Spinal cord (tissue), 4 donors: ENCODE results near the gene GPR171. TPM values are rescaled to one million over a fixed set of nuclear protein-coding genes. Genes with fewer than 3 reads are reported as not detected.

ENCODE experiments used
- polyA plus RNA-seq, 2 donors: library from polyadenylated mRNA; unstranded; fragments of 120-200 nt; gene quantifications; one replicate each; pipeline ENCODE4 v1.2.1, GENCODE V29; 2013; ENCODE audit not compliant: insufficient read length in 2 of 2
- small RNA-seq: library from RNA; depleted of rRNA; stranded (forward); fragments of <200 nt; gene quantifications from one replicate; pipeline ENCODE3, GENCODE V24; 2014; ENCODE audit warnings: low replicate concordance
- total RNA-seq, 2 donors: library from RNA; depleted of rRNA in 1 of 2; stranded (reverse); fragments of 120-200 nt in 1 of 2; fragments of >200 nt in 1 of 2; gene quantifications; one replicate each; pipeline versions ENCODE4 v1.2.3 to v1.2.4, GENCODE V29; 2013 to 2014

The GPR171 gene
- total and polyA plus RNA-seq, 4 donors, result 0.11 to 0.79 TPM; not detected in 2

Small RNAs within 50 kb of the gene (small RNA-seq; reads per million reads assigned to genes)
- gene RNA5SP145, result 0.16 reads per million

Other genes starting within 250 kb of the GPR171 start
- gene CLRN1, start 230.5 kb downstream of the GPR171 start, total RNA-seq, result not detected
- under 1 TPM in 1 of 2 donors, not detected in 1; 0.24 TPM for gene CLRN1, start 230.5 kb downstream of the GPR171 start, polyA plus RNA-seq
- gene MED12L, start 117.6 kb downstream of the GPR171 start, total RNA-seq, result 10 to 100 TPM; 11.9 to 12.5 TPM
- 10 to 100 TPM; 12.7 to 23.8 TPM for gene MED12L, start 117.6 kb downstream of the GPR171 start, polyA plus RNA-seq
- 1 to 10 TPM; 6.1 to 8.9 TPM for gene P2RY14, start 75.3 kb upstream of the GPR171 start, total RNA-seq
- 1 to 10 TPM; 1.3 to 3.5 TPM for gene P2RY14, start 75.3 kb upstream of the GPR171 start, polyA plus RNA-seq
- not detected for gene GPR87, start 113.6 kb upstream of the GPR171 start, total RNA-seq
- gene GPR87, start 113.6 kb upstream of the GPR171 start, polyA plus RNA-seq, result under 1 TPM in 1 of 2 donors, not detected in 1; 0.12 TPM
- 10 to 100 TPM in 1 of 2 donors, 1 to 10 TPM in 1; 5.8 to 15.3 TPM for gene P2RY13, start 126.3 kb upstream of the GPR171 start, total RNA-seq
- 10 to 100 TPM in 1 of 2 donors, 1 to 10 TPM in 1; 7.5 to 10.6 TPM for gene P2RY13, start 126.3 kb upstream of the GPR171 start, polyA plus RNA-seq
- 100 to 1,000 TPM in 1 of 2 donors, 10 to 100 TPM in 1; 64.9 to 167 TPM for gene P2RY12, start 181.5 kb upstream of the GPR171 start, total RNA-seq
- gene P2RY12, start 181.5 kb upstream of the GPR171 start, polyA plus RNA-seq, result 100 to 1,000 TPM in 1 of 2 donors, 10 to 100 TPM in 1; 62.7 to 110 TPM